DOHH2 (cell line): ENCODE measurements around the gene NUDT4.

ENCODE experiments used
- EZH2phosphoT487 ChIP-seq: fragments of 200-600 bp; sonication (generic); IDR thresholded peaks from 2 replicates; pipeline ENCODE4 v1.6.1; 2017; ENCODE audit warnings: borderline replicate concordance, mild to moderate bottlenecking, antibody characterized with exemption, low read length, moderate library complexity, mixed read lengths
- TF ChIP-seq, protein P1 (sequence below): fragments of 200-600 bp; sonication (generic); IDR thresholded peaks from one replicate; pipeline ENCODE4 v1.5.1; 2014; ENCODE audit warnings: antibody characterized with exemption, mild to moderate bottlenecking, low read depth, low read length; ENCODE audit not compliant: poor library complexity, severe bottlenecking

DNA sequence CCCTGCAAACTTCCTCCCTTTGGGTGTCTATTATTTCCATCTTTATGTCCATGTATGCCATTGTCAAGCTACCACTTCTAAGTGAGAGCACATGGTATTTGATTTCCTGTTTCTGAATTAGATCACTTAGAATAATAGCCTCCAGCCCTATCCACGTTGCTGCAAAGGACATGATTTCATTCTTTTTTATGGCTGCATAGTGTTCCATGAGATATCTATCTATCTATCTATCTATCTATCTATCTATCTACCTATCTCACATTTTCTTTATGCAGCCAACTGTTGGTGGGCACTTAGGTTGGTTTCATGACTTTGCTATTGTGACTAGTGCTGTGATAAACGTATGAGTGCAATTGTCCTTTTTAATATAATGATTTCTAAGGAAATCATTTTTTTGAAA is 78.4 kb downstream of the NUDT4 start:
- TF ChIP-seq, protein P1, sequence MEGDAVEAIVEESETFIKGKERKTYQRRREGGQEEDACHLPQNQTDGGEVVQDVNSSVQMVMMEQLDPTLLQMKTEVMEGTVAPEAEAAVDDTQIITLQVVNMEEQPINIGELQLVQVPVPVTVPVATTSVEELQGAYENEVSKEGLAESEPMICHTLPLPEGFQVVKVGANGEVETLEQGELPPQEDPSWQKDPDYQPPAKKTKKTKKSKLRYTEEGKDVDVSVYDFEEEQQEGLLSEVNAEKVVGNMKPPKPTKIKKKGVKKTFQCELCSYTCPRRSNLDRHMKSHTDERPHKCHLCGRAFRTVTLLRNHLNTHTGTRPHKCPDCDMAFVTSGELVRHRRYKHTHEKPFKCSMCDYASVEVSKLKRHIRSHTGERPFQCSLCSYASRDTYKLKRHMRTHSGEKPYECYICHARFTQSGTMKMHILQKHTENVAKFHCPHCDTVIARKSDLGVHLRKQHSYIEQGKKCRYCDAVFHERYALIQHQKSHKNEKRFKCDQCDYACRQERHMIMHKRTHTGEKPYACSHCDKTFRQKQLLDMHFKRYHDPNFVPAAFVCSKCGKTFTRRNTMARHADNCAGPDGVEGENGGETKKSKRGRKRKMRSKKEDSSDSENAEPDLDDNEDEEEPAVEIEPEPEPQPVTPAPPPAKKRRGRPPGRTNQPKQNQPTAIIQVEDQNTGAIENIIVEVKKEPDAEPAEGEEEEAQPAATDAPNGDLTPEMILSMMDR, result no peak
- no peak for TF ChIP-seq EZH2phosphoT487
